Thyroid gland (tissue), 4 donors: ENCODE data around the gene BICD1. TPM values are rescaled to one million over a fixed set of nuclear protein-coding genes. Genes with fewer than 3 reads are reported as not detected.

ENCODE experiments used
- DNase-seq, 2 donors: peaks; one replicate each; pipeline ENCODE4 v3.0.0-alpha.2; 2019
- H3K27ac ChIP-seq, 3 donors: fragments of 200-600 bp; sonication (generic); 1 replicate in 2 of 3; 2 replicates in 1 of 3; pipeline ENCODE4 v1.5.1; 2016 to 2019; ENCODE audit warnings: mild to moderate bottlenecking in 1 of 3, moderate library complexity in 1 of 3
- H3K27me3 ChIP-seq: fragments of 200-600 bp; sonication (generic); one replicate; pipeline ENCODE4 v1.5.1; 2019
- H3K36me3 ChIP-seq, 2 donors: fragments of 200-600 bp; sonication (generic); one replicate each; pipeline ENCODE4 v1.5.1; 2016 to 2019
- H3K4me1 ChIP-seq, 2 donors: fragments of 200-600 bp; sonication (generic); one replicate each; pipeline ENCODE4 v1.5.1; 2017 to 2019
- H3K4me3 ChIP-seq, 3 donors: fragments of 200-600 bp; sonication (generic); replicated peaks in 1 of 3; 1 replicate in 2 of 3; 2 replicates in 1 of 3; pipeline ENCODE4 v1.5.1; 2016; ENCODE audit warnings: mild to moderate bottlenecking in 1 of 3
- H3K9me3 ChIP-seq: fragments of 200-600 bp; sonication (generic); one replicate; pipeline ENCODE4 v1.5.1; 2017
- POLR2A ChIP-seq, 2 donors: fragments of 450-650 bp; IDR thresholded peaks; one replicate each; pipeline ENCODE4 v1.6.1; 2017; ENCODE audit warnings: antibody characterized with exemption in 2 of 2, mild to moderate bottlenecking in 2 of 2, moderate library complexity in 1 of 2
- WGBS, 2 donors: methylation state at CpG; one replicate each; pipeline ENCODE4 v1.1.5; 2017; 5-methylcytosine and 5-hydroxymethylcytosine counted together
- intact Hi-C: fragments of 100-400 bp; cut with DNase I; formaldehyde crosslinking; loops from one replicate; pipeline ENCODE4 v1.15.1; 2023
- total RNA-seq, 4 donors: library from RNA; depleted of rRNA; stranded (reverse); fragments of >200 nt; gene quantifications; one replicate each; pipeline ENCODE4 v1.2.3, GENCODE V29; 2016
- TF ChIP-seq, protein P1 (sequence below), 6 experiments: fragments of 200-600 bp in 3 of 6; fragments of 450-650 bp in 3 of 6; sonication (generic) in 3 of 6; IDR thresholded peaks; one replicate each; pipeline ENCODE4 v1.5.1; 2016 to 2019; ENCODE audit warnings: antibody characterized with exemption in 6 of 6, mild to moderate bottlenecking in 2 of 6, inconsistent platforms in 1 of 6, moderate library complexity in 1 of 6

The BICD1 gene
- total RNA-seq, 4 donors from 2014 or later, result 16.7 to 33.7 (median 24.7) TPM

DNA sequence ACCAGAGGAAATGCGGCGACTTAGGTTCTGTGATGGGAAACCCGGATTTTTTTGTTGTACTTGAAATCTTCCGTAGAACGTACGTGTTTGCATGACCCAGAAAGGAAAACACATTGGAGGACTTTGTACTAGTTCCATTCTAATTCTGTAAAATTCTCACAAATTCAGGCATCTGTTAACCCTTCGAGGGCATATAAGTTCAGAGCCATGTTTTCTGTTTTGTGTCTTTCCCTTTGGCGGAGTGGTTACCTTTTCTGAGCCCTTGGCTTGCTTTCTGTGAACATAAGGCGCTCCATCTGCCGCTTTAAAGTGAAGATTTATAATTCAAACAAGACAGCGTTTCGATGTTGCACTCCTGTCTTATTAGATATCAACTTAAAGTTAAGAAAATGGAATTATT, 34.2 kb downstream of the BICD1 start:
- WGBS, 2 donors, result 93% methylated on average over 12 of the region's 12 CpGs
- no peak overlapping the region for H3K4me3 ChIP-seq

DNA sequence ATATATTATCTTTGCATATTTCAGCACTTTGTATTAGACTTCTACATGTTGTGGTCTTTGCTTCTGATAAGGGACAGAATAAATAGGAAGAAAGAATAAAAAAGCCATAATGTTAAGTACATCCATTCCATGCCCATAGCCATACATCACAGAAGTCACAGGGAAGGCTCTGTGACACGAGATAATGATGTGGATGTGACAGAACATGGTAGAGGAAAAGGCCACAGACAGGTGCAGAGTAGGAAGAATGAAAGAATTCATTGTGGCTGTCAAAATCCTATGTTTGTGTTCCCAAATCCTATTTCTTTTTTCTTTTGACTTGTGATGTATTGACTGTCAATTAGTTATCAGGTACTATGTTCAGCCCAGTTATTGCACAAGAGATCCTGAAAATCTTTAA, 38.4 kb downstream of the BICD1 start:
- Histone ChIP-seq H3K27ac (no peak overlapping the region), H3K9me3 (no peaks in the 10 kb centered on the region), H3K36me3 (no peaks in the 10 kb centered on the region), H3K4me1 (no peaks in the 10 kb centered on the region), H3K27me3 (no peaks in the 10 kb centered on the region), H3K4me3 (no peak overlapping the region)
- no peak for DNase-seq
- intact Hi-C loops, result no loop called here
- 87 to 100% methylated on average over 1 of the region's 1 CpG for WGBS, 2 donors
- TF ChIP-seq, protein P1, sequence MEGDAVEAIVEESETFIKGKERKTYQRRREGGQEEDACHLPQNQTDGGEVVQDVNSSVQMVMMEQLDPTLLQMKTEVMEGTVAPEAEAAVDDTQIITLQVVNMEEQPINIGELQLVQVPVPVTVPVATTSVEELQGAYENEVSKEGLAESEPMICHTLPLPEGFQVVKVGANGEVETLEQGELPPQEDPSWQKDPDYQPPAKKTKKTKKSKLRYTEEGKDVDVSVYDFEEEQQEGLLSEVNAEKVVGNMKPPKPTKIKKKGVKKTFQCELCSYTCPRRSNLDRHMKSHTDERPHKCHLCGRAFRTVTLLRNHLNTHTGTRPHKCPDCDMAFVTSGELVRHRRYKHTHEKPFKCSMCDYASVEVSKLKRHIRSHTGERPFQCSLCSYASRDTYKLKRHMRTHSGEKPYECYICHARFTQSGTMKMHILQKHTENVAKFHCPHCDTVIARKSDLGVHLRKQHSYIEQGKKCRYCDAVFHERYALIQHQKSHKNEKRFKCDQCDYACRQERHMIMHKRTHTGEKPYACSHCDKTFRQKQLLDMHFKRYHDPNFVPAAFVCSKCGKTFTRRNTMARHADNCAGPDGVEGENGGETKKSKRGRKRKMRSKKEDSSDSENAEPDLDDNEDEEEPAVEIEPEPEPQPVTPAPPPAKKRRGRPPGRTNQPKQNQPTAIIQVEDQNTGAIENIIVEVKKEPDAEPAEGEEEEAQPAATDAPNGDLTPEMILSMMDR (IDR thresholded peaks at IDR 0.05), result no peak
- no peak for TF ChIP-seq POLR2A (IDR thresholded peaks at IDR 0.05)

More for the DNA sequence above, 34.2 kb downstream of the BICD1 start:
- intact Hi-C loops, result no loop called here
- Histone ChIP-seq H3K36me3 (no peaks in the 10 kb centered on the region), H3K9me3 (no peaks in the 10 kb centered on the region), H3K27me3 (no peaks in the 10 kb centered on the region), H3K27ac (no peak overlapping the region), H3K4me1 (no peaks in the 10 kb centered on the region)
- TF ChIP-seq POLR2A (IDR thresholded peaks at IDR 0.05), result no peak
- TF ChIP-seq, protein P1 (IDR thresholded peaks at IDR 0.05), result no peak
- DNase-seq, result no peak

DNA sequence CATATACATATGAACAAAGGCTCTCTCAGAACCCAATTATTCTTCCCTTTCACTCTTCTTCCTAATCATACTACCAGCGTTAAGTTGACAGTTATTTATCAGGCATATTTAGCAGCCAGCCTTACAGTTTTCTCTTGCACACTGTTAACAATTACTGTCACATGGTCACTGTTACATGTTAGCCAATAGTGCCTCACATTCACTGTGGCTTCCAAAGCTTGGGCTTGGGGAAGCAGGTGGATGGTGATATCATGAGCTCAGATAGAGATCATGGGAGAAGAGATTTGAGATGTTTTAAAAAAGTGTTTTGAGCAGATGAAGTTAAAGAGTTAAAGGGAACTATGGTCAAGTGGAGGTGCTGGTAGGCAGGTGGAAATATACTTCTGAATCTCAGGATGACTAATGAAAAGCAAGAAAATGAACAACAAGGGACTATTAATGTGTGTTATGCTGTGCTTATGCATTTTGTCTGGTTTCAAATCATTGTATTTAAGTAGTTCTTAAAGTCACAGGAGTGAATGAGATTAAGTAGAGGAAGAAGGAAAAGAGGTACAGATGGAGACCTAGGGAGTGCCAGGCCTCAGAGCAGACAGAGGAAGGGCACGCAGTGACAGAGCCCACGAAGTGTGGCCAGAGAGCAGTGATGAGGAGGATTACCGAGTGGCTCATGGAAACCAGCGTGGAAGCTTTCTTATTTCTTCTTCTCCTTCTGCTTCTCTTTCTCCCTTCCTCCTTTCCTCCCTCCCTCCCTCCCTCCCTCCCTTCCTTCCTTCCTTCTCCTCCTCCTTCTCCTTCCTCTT, 39.6 kb downstream of the BICD1 start:
- H3K36me3 ChIP-seq, result no peaks in the 10 kb centered on the region
- TF ChIP-seq, protein P1 (IDR thresholded peaks at IDR 0.05), result no peak
- TF ChIP-seq POLR2A (IDR thresholded peaks at IDR 0.05), result no peak
- no peaks in the 10 kb centered on the region for H3K27me3 ChIP-seq
- no peak overlapping the region for H3K27ac ChIP-seq
- H3K4me3 ChIP-seq, result no peak overlapping the region
- intact Hi-C loops, result no loop called here
- no peaks in the 10 kb centered on the region for H3K4me1 ChIP-seq
- DNase-seq, result no peak
- H3K9me3 ChIP-seq, result no peaks in the 10 kb centered on the region
- WGBS, 2 donors, result 75 to 77% methylated on average over 5 of the region's 5 CpGs

DNA sequence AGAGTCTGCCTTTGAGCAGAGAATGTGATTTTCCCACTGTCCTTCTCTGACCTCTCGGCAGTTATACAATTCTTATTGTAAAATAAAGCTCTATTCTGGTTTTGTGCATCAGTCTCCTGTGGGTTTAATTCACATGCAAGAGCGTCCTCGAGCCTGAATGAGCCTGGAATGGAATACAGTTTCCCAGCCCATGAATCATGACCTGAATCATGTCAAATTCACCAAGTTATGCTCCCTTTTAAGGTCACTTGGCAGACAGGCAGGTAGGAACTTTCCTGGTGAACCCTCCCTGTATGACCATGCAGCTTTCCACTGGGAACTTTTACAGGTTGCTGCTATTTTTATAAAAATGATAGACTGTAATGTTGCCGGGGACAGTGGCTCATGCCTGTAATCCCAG, 41.7 kb downstream of the BICD1 start:
- intact Hi-C loops, result no loop called here
- H3K27ac ChIP-seq, result no peak overlapping the region
- H3K4me3 ChIP-seq, result no peak overlapping the region
- no peak for DNase-seq
- H3K4me1 ChIP-seq, result no peaks in the 10 kb centered on the region
- 94 to 96% methylated on average over 4 of the region's 4 CpGs for WGBS, 2 donors
- H3K9me3 ChIP-seq, result no peaks in the 10 kb centered on the region
- H3K27me3 ChIP-seq, result no peaks in the 10 kb centered on the region
- TF ChIP-seq, protein P1 (IDR thresholded peaks at IDR 0.05), result no peak
- TF ChIP-seq POLR2A (IDR thresholded peaks at IDR 0.05), result no peak
- no peaks in the 10 kb centered on the region for H3K36me3 ChIP-seq

DNA sequence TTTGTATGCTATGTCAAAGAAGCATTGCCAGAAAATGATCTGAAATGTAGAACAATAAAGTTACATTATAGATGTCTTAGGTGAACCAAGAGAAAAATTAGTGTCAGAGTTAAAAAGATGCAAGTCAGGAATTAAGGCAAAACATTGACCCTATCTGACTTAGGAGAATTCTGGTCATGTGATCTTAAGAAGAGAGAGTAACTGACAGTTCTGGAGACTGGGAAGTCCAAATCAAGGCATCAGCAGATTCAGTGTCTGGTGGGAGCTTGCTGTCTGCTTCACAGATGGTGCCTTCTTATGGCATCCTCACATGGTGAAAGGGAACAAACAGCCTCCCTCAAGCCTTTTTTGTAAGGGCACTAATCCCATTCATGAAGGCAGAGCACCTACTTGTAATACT, 42.8 kb downstream of the BICD1 start:
- intact Hi-C loops, result no loop called here
- DNase-seq, result no peak
- no peak overlapping the region for H3K4me3 ChIP-seq
- TF ChIP-seq, protein P1 (IDR thresholded peaks at IDR 0.05), result no peak
- no peak for TF ChIP-seq POLR2A (IDR thresholded peaks at IDR 0.05)
- H3K9me3 ChIP-seq, result no peaks in the 10 kb centered on the region
- H3K27me3 ChIP-seq, result no peaks in the 10 kb centered on the region
- H3K36me3 ChIP-seq, result no peaks in the 10 kb centered on the region
- H3K4me1 ChIP-seq, result no peaks in the 10 kb centered on the region
- H3K27ac ChIP-seq, result no peak overlapping the region
